HG02588 (cell line): ENCODE results near the gene SUPV3L1.

Source experiments
- ATAC-seq: cut with Tn5 transposase; IDR thresholded peaks from one replicate; pipeline ENCODE4 v1.9.1; 2021; ENCODE audit warnings: mild to moderate bottlenecking, moderate library complexity; ENCODE audit not compliant: unreplicated experiment

Gene SUPV3L1

DNA sequence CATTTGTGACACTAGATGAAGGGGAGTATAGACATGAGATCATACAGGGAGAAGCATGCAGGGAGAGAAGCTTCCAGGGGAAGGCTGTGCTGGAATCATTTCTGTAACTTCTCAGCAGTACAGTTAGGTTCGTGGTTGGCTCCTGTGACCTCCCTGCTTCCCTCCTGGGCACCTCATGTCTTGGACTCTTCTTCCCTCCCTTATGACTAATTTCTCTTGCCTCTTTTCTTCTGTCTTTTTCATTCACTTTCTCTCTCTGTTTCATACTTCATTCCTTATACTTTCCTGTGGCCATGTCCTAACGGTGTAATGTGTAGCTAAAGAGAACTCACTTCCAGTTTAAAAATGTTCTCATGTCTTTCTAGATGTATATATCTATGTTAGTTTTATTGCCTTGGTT, 21.0 kb downstream of the SUPV3L1 start:
- no peak for ATAC-seq

DNA sequence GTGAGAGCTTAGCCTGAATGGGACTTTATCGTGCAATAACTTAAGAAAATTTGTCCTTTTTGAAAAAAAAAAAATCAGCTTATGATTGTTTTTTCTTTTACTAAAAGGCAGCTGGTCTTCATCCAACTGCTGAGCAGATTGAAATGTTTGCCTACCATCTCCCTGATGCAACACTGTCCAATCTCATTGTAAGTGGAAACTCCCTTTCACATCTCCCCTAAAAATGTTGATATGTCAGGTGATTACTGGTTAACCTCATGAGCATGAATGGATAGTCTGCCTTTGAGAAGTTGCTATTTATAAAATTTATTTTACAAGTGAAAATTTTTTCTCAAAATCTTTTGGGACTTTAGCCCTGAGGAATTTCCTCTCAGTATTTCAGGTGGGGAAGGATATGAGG, 22.3 kb downstream of the SUPV3L1 start:
- ATAC-seq, result no peak

DNA sequence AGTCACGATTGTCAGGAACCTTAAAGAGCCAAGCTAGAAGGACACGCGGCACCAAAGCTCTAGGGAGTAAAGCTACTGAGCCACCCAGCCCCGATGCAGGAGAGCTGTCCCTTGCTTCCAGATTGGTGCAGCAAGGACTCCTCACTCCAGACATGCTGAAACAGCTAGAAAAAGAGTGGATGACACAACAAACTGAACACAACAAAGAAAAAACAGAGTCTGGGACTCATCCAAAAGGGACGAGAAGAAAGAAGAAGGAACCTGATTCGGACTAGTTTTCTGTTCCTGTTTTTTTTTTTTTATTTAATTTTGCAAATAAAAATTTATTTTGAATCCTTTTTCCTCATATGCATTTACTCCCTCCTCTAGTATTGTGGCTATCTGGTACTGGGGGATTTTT, 28.7 kb downstream of the SUPV3L1 start:
- ATAC-seq, result no peak

DNA sequence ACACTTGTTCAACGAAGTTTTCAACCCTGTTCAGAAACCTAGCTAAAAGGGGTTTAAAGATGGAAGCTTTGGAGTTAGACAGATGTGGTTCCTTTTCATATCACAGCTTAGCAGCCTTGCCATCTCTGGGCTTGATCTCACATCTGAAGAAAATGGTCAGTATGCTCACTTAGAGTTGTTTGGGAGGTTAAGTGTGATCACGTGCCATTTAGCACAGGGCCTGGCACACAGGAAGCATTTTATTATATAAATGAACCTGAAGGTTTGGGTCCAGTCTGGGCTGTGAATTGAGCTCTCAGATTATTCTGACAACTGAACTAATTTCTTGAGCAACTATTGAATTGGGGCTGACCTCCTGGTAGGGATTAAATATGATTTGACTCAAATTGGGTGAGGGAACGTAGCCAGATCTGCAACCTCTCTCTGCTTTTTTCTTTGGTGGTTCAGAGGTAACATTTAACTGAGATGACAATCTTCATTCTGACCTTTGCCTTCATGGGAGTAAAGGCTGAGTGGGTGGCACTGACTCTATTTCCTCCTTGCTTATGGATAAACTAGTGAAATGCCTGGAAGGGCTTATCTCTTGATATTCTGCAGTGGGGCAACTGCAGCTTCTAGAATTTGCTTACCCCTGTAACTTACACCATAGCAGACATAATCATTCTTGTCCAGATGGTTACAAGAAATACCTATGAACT, 29.9 kb downstream of the SUPV3L1 start:
- ATAC-seq, result no peak

DNA sequence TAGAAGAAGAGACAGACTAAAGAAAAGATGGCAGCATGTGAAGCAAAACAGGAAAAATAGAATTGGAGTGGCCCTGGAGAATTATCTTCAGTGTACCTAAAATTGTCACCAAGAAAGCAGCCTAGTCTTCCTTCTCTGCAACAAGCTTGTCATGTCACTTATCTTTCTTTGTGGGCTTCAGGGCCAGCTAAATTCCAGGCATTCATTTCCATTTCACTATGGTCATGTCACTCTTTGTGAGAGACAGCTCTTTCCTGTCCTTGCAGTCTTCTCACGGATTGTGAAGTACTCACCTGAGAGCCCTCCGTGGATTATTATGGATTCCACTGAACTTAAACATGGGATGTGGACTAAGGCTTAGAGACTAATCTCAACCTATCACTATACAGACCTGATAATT, 31.1 kb downstream of the SUPV3L1 start:
- ATAC-seq, result no peak

DNA sequence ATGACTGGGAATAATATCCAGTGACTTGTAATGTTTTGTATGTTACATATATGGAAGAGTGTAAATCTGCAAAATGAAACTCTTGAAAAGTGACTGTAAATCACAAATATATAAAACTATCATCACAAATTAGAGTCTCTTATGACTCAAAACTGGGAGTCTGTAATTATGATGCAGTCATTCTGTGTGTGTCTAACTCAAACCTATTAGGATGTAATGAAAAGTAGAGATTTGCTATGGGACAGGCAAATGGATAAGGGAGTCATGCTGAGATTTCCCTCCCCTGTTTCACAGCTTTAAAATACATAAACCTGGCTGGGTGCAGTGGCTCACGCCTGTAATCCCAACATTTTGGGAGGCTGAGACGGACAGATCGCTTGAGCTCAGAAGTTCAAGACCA, 31.5 kb downstream of the SUPV3L1 start:
- ATAC-seq, result no peak

DNA sequence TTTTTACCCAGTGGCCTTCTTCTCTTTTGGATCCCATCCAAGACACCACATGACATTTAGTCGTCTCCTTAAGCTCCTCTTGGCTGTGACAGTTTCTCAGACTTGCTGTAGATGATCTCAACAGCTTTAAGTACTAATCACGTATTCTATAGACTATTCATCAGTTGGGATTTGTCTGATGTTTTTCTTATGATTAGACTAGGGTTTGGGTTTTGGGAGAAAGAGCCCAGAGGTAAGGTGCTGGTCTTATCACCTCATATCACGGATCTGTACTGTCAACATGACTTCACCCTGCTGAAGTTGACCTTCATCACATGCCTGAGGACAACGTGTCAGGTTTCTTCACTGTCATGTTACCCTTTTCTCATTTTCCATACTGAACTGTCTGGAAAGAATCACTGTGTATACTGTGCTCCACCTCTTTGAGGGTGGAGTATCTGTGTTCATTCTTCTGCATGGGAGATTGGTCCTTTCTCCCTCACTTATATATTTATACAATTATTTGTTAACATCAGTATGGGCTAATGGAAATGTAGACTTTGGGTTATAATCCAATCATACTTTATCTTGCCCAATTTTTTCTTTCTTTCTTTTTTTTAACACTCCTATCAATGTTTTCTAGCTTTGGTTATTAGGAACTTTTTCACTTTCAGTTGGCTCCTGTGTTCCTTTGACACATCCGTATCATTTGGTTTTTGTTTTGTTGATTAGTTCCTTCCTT, 33.7 kb downstream of the SUPV3L1 start:
- no peak for ATAC-seq

DNA sequence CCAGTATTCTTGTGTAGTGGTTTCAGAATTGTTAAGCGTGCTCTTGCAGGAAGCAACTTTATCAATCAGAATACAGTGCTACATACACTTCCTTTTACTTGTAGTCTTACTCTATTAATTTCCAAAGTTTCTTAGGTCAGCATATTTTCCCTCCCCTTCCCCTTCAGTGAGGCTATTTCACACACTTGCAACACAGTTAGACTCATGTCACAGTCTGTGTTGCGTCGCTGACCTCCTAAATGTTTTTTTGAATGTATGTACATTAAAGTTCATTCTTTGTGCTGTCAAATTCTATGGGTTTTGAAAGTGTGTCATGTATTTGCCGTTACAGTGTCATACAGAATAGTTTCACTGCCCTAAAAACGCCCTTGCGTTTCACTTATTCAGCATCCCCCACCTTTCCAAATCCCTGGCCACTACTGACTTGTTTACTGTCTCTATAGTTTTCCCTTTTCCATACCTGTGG, 34.7 kb downstream of the SUPV3L1 start:
- no peak for ATAC-seq

DNA sequence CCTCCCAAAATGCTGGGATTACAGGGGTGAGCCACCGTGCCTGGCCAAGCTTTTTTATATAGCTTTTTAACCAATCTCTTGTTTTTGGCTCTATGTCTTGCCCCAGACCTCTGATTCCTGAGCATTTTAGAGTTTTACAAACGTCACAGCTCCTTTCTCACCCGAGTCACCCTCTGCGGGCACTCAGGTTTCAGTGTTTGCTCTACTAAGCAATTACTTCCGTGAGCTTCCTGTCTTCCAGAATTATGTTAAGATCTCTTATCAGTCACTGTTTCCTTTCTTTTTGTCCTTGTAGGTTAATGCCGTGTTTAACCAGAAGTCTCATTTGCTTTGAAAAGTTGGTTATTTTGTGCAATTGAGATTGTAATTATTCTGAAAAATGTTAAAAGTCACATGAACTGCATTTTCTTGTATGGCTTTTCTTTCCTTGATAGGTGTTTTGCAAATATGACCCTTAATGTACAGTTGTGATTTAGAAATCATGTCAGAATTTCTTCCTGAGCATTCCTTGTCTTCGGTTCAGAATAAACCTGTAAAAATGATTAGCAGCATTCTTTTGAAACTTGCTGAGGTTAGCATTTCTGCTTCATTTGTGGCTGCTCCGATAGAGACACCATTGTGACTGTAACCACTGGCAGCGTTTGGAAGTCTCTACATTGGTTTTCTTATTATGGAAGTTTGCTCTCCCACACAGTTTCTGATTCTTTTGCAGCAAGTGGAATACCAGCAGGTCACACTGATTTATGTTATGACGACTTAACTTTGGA, 35.6 kb downstream of the SUPV3L1 start:
- no peak for ATAC-seq

DNA sequence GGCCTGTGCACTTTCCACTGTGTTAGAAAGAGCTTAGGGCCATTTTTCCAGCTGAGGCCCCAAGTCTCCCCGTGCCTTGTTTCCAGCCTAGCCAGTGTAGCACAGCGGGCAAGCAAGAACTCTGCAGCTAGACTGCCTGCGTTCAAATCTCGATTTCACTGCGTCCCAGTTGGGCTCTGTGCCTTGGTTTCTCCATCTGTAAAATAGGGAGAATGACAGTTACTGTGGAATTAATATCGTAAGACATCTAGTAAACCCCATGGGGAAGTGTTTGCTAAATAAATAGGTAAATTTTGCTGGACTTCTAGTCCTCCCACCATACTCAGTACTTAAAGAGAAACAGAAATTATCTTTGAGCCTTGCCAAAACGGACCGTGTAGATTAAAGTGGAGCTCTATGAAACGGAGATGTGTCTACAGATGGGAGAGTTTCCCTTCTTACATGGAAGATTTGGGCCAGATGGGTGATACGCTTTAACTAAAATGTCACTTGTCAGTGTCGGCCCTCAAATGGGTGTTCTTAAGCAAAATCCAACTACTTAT, 36.6 kb downstream of the SUPV3L1 start:
- ATAC-seq, result no peak

DNA sequence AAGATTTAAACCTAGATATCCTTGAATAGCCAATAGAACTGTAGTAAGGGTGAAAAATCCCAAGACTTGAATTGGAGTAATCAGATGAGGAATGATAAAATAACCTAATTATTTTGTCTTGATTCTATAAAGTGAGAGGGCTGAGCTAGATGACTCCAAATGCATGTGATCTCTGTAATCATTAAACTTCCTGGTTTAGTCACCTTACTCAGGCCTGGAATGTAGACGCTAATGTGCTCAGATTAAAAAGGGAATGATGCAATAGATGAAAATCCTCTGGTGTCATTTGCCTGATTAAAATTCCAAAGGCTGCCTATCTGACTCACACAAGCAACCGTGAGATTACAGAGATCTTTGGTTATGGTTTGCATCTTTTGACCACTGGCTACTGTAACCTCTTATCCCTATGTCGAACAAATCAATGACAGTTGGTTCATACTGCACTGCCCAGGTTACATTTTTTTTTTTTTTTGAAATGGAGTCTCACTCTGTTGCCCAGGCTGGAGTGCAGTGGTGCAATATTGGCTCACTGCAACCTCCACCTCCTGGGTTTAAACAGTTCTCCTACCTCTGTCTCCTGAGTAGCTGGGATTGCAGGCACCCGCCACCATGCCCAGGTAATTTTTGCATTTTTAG, 37.2 kb downstream of the SUPV3L1 start:
- no peak for ATAC-seq

DNA sequence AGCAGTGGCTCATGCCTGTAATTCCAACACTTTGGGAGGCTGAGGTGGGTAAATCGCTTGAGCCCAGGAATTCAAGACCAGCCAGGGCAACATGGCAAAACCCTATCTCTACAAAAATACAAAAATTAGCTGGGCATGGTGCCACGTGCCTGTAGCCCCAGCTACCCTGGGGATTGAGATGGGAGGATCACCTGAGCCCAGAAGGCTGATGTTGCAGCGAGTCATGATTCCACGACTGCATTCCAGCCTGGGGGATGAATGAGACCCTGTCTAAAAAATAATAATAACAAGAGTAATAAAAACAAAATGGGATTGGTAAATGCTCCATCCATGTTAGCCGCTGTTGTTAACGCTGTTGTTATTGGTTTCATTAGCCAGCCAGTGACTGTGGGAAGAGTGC, 38.8 kb downstream of the SUPV3L1 start:
- ATAC-seq, result no peak

DNA sequence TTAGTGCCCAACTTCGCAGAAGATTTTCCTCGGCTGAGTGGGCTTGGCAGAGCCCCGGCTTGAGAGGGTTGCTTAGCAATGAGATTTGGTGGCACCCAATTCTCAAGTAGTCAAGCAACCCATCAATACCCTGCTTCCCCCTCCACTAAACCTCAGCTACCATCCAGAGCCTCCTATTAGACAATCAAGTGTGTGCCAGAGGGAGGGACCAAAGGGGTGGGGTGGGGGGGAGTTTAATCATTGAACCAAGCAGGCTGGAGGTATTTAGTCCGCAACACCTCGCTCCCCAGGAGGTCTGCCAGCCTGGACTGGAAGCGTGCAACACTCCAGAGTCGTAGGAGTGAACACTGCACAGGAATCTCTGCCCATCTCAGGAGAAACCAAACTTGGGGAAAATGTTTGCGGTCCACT, 40.0 kb downstream of the SUPV3L1 start, which contains the start of gene HKDC1:
Gene HKDC1 (plus strand): TSS at position 292 of the 411 bp plus-strand sequence. CDS start 104 bp downstream, at position 396.
- ATAC-seq, result no peak

DNA sequence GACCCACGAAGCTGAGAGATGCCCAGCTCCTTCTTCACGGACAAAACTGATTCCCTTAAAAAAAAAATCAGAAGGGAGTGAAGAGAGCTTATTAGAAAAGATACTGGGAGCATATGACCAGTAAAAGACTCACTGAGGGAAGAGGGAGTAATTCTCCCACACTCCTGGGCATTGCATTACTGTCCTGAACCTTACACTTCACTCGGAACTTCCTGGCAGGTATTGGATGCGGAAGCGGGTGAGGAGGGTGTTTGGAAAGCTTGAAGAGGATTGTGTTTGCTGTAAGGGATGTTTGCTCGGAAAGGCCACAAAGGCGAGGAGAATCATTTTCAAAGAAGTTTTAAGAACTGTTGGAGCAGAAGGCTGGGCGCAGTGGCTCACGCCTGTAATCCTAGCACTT, 40.5 kb downstream of the SUPV3L1 start:
- no peak for ATAC-seq

DNA sequence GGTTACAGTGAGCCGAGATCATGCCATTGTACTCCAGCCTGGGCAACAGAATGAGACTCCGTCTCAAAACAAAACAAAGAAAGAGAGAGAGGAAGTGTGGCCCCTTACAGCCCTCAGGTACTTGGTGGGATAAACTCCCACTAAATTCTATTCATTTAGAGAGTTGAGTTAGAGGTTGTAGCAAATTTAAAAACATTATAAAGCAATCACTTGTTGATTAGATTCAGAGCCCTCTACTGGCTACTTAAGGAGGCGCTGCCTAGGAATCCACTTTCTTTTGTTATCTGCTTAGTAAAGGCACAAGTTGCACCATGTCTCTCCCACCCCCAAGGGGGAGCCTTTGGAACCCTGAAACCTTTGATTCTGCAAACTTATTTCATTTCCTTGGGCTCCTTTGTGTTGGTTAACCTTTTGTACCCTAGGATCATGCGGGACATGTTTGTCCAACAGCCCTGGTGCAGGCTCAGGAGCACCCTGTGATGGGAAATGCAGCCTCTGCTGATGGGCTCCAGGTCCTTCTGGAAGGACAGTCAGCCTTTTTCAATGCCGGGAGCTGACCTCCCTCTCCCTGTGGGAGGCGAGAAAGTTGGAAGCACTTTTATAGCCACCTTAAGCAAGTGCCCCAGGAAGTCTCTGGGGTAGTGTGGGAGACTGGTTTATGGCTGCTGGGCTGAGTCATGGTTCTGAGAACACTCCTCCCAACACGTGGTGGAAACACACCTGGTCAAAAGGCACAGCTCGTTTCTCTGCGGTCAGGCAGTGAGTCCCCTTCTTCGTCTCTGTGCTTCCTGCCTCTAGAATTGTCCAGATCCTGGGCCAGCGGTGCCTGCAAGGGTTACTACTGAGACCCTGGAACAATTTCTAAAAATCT, 42.4 kb downstream of the SUPV3L1 start:
- ATAC-seq, result peak; percentile 98

DNA sequence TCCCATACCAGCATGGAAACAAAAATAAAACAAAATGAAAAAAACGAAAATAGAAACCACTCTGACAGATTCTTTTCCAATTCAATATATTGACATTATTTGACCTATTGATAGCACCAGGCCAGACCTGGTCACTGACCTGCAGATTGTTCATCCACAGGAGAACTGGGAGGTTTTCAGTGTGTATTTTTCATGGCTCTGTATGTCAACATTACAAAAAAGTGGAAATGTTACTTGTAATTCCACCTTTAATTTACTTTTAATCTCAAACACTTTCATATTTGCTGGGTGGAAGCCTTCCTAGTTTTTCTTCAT, 43.0 kb downstream of the SUPV3L1 start:
- peak; percentile 8 for ATAC-seq

DNA sequence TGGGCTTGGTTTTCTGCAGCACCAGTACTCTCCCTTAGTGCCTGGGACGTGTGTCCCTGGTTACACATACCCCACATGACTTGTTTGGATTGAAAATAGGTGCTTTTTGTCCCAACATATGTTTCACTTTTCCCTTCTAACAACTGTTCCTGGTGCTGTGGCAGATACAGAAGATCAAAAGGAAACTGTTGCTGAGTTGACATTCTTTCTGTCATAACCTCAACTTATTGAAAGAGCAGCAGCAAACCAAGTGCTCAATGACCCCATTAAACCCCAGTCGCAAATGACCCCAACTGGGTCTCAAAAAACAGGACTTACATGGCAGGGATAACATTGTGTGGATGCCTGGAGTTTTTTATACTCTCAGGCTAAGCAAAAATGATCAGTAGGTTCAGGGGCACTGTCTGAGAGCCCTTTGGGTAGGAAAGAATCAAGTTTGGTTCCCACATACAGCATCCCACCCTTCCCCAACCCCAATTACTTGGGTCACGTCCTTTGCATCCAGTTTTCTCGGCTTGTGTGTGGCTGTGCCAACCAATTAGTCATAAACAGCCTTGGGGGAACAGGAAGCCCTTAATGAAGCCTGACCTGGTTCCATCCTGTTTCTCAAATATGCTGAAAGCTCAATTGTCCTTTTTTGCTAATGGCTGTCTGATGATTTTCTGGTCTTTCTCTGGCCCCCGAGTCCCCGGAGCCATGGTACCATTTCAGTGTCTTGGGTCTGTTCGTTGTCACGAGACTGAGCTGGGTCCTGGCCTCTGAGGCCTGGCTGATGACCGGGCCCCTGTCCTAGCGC, 45.0 kb downstream of the SUPV3L1 start:
- ATAC-seq, result no peak

DNA sequence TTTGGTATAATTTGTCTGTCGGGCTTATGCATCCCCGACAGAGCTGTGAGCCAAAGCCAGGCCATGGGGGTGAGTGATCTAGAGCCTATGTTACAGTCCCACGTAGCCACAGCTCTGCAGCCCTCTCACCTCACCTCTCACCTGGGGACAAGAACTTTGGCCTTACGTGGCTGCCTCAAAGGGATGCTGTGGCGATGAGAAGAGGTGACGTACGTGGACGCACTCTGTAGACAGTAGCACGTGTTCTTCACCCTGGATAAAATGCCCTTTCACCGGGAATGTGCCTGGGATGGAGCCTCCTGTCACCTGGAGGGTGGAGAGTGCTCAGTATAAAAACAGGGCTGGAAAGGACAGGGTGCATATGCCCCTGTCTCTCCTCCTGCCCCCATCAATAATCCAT, 45.6 kb downstream of the SUPV3L1 start:
- ATAC-seq, result no peak

DNA sequence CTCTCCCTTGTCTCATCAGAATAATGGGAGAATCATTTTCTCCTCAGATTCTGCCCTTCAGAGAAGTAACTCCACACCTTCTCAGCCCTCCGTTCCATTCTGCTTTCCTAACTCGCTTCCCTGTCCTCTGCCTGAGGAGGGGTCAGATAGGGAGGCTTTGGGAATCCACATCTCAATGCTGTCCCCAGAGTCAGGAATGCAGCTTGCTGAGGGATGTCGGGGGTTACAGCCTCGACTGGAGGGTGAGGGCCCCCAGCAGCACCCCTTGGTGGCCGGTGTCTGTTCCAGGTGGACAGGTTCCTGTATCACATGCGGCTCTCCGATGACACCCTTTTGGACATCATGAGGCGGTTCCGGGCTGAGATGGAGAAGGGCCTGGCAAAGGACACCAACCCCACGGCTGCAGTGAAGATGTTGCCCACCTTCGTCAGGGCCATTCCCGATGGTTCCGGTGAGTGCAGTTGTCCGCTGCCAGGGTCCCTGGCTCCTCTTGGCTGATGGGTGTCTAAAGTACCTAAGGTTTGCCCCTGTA, 47.0 kb downstream of the SUPV3L1 start:
- no peak for ATAC-seq
